Measurements from ENCODE around the gene TTC3.
"Not testable (repeated sequence)": the region's sequence is repeated elsewhere in the genome, so short reads cannot be mapped to it uniquely, and the experiment has no call there.

Gene TTC3

DNA sequence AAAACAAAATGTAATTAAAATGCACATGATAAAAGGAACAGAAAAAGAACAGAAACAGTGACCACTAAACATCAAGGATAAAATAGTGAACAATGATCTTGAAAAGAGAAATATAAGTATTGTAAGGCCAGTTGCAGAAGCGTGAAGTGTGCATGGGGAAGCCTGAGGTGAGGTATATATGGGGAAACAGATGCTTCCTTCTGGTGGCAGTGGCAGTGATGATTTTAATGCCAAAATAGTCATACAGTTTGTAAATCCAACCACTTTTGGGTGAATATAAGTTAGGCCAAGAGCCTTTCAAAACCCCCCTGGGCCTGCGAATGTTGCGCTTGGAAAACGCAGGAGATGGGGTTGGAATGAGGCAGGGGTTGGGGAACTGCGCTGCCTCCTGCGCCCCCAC is 27.3 kb downstream of the TTC3 start:
- DNase-seq (ENCODE audit: low read depth), result no peak

DNA sequence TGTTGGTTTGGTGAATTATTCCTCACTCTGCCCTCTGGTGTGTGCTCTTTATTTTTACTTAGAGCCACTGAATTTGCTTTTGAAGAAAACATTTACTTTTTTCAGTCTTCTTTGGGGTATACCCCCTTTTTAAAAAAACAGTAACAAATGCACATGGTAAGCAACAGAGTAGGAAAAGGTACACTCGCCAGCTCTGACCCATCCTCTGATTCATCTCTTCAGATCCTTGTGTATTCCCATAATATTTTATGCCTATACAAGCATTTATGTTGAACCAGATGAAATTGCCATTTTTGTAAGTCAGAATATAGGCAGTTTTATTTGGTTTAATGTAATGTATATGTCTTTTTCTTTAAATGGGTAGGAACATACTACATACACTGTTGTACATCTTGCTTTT is 28.3 kb downstream of the TTC3 start:
- DNase-seq (ENCODE audit: low read depth), result no peak

DNA sequence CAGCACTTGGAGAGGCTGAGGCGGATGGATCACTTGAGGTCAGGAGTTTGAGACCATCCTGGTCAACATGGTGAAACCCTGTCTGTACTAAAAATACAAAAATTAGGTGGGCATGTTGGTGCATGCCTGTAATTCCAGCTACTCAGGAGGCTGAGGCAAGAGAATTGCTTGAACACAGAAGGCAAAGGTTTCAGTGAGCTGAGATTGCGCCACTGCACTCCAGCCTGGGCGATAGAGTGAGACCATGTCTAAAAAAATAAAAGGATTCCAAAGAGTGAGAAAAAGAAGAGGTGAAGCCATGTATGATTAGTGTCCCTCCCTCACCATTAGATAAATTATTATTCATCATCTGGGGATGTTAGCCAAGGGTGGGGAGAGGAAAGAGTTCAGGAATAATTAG is 29.7 kb downstream of the TTC3 start:
- not testable (repeated sequence) for DNase-seq (ENCODE audit: low read depth)

DNA sequence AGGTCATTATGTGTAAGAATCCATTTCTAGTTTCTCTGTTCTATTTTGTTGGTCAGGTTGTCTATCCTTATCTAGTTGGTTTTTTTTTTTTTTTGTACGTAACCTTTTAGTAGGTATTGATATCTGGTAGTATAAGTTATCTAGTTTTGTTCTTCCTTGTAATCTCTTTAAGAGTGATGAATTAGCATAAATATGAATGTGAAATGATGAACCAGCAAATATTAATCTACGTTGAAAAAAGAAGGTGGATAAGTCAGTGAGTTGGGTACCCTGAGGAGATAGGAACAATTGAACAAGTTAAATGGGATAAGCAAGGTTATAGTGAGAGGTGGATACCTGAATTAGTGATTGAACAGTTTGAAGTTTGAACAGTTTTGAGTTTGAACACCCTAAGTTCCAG is 33.9 kb downstream of the TTC3 start:
- DNase-seq (ENCODE audit: low read depth), result no peak

DNA sequence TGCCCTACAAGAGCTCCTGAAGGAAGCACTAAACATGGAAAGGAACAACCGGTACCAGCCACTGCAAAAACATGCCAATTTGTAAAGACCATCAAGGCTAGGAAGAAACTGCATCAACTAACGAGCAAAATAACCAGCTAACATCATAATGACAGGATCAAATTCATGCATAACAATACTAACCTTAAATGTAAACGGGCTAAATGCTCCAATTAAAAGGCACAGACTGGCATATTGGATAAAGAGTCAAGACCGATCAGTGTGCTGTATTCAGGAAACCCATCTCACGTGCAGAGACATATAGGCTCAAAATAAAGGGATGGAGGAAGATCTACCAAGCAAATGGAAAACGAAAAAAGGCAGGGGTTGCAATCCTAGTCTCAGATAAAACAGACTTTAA is 38.0 kb downstream of the TTC3 start:
- DNase-seq (ENCODE audit: low read depth), result not testable (repeated sequence)

DNA sequence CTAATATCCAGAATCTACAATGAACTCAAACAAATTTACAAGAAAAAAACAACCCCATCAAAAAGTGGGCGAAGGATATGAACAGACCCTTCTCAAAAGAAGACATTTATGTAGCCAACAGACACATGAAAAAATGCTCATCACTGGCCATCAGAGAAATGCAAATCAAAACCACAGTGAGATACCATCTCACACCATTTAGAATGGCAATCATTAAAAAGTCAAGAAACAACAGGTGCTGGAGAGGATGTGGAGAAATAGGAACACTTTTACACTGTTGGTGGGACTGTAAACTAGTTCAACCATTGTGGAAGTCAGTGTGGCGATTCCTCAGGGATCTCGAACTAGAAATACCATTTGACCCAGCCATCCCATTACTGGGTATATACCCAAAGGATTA is 41.2 kb downstream of the TTC3 start:
- DNase-seq (ENCODE audit: low read depth), result not testable (repeated sequence)

DNA sequence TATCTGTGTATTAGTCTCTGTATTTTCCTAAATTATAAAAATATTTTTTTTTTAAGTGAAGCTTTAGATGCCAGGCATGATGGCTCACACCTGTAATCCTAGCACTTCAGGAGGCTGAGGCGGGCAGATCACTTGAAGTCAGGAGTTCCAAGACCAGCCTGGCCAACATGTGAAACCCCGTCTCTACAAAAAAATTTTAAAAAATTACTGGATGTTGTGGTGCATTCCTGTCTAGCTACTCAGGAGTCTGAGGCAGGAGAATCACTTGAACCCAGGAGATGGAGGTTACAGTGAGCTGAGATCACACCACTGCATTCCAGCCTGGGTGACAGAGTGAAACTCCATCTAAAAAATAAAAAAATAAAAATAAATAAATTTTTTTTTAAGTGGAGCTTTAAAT is 43.4 kb downstream of the TTC3 start:
- DNase-seq (ENCODE audit: low read depth), result not testable (repeated sequence)

DNA sequence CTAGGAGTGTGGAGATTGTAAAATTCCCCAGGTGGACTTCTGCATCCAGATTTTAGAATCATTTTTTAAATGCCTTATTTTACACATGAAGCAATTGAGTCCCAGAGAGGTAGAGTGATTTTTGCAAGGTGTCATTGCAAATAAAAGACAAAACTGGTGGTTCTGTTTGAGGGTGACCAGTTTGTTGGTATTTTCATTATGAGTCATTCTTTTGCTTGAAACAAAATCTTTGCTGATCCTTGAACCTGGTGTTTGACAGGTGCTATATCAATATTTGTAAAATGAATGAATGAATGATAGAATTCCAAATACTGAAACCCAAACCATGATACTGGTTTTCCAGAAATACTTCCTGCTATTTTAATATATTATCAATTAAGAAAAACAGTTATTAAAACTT is 44.1 kb downstream of the TTC3 start:
- DNase-seq (ENCODE audit: low read depth), result no peak

DNA sequence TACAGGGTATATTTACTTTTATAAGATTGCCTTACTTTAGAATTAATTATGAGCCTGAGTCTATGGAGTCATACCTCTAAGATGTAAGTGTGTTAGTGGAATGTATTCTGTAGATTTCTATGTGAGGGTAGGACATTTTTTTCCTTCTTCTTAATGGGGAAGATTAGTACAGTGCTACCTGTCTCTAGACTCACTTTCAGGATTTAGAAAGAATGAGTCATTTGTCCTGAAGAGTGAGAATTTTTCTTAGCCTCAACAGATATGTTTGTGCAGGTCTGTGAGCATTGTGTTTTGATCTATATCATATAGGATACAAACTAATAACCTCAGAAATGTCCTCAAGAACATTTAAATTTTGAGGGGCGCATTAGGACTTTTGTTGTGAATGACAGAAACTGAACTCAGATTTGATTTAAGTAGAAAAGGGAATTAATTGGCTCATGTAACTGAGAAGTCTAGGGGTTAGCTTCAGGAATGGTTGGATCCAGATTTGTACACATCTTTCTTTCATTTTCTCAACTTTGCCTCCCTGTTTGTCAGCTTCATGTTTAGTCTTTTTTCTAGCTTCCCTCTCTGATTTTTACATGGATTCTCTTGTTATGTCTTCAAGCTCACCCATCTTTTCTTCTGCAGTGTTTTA is 45.3 kb downstream of the TTC3 start:
- DNase-seq (ENCODE audit: low read depth), result no peak

DNA sequence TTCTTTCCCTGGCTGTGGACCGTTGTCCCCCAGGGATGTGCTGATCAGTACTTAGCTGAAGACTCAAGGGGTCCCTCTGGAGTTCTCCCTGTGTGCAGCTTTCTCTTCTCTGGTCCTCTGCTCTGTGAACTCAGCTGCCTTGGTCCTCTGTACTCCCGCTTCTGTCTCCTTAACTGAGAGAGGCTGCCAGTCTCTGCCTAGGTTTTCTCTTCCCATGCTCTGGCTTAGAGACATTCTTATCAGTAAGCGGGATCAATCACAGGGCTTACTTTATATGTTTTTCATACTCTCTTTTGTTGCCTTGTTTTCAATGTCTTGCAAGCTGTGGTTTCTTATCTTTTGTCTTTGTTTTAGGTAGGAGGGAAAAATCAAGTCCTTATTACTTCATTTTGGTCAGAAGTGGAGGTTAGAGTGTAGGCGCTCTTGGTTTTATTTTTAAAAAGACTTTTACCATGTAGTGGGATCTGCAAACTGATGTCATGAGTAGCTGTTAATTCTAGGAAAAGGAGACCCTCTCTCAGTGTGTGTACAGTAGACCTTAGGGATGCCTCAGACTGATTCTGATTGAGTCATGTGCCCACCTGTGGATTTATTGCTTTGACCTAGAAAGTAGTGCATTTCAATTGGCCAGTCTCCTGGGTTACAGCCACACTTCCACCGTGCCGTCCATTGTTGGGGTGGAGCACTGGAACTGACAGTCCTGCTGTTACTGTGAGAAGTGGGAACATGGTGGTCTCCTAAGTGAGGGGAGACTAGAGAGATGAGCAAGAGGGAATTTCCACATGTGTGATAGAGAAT is 46.6 kb downstream of the TTC3 start:
- DNase-seq (ENCODE audit: low read depth), result no peak

DNA sequence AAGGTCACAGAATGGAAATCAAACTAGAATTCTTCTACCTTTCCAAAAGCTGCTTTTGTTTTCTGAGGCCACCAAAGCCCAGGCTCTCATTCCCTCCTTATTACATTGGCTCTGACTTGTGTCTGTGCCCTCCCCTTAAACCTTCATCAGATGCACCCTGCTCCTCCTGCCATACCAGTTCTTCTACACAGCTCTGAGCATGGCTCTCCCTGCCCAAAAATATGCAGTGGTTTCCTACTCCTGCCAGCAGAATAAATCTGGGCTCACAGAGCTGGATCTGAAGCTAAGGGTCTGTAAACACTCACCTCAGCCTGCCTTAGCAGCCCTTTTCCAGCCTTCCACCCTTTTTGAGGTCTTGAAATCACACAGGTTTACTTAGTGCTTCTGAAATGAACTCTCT is 55.0 kb downstream of the TTC3 start:
- no peak for DNase-seq (ENCODE audit: low read depth)

DNA sequence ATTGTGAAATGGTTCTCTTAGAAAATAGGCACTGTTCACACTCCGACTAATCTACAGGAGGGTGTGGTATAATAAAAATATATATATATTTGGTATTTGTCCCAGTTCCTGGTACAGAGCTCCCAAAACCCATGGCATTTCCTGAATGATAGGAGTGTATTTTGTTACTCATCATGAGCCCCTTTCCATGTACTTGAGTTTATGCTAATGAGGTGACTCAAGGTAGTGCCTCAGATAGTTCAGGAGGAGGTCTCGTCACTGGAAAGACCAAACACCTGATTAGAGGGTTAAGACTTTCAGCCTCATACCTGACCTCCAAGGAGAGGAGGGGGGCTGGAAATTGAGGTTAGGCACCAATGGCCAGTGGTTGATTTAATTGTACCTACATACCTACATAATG is 57.9 kb downstream of the TTC3 start:
- DNase-seq (ENCODE audit: low read depth), result no peak

DNA sequence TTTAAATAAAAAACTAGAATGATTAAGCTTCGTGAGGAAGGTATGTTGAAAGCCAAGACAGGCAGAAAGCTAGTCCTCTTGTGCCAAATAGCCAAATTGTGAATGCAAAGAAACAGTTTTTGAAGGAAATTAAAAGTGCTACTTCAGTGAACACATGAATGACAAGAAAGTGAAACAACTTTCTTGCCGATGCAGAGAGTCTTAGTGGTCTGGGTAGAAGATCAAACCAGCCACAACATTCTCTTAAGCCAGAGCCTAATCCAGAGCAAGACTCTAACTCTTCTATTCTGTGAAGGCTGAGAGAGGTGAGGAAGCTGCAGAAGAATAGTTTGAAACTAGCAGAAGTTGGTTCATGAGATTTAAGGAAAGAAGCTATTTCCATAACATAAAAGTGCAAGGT is 63.2 kb downstream of the TTC3 start:
- DNase-seq (ENCODE audit: low read depth), result no peak

DNA sequence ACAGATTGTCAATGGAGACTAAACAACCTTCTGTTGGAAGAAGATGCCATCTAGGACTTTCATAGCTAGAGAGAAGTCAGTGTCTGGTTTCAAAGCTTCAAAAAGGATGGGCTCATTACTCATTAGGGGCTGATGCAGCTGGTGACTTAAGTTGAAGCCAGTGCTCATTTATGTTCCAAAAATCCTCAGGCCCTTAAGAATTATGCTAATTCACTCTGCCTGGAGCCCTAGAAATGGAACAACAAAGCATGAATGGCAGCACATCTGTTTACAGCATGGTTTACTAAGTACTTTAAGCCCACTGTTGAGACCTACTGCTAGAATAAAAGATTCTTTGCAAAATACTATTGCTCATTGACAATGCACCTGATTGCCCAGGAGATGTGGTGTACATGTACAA is 63.7 kb downstream of the TTC3 start:
- no peak for DNase-seq (ENCODE audit: low read depth)

DNA sequence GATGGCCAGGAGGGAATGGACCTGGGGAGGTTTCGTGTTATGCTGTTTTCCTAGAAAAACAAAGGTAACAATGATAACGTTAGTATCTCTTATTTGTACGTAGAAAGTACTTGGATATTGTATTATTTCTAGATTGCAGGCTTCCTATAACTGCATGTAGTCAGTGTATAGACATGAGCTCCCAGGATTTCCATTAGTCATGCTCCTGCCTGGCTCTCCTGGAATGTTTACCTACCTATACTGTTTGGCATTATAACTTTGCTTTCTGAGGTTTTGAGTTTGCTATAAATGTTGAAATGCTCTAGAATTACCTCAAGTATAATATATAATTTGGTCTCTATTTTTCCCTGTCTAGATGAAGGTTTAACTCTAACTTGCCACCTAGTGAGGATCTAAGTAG is 66.1 kb downstream of the TTC3 start:
- no peak for DNase-seq (ENCODE audit: low read depth)

DNA sequence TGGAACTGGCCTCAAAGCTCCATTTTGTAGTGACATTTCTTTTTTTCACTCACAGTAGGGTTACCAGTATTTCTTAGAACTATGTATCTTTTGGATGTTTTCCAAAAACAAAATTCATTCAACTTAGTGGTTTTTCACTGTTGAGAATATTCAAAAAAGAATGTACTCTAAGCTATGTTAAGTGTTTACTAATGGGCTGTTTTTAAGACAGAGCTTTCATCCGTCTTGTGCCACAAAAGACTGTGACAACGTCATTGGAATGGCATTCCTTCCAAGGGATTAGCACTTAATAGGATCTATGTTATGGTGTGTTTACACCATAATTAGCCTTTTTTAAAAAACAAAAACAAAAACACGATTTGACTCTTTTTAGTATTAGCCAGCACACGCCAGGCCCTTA is 66.8 kb downstream of the TTC3 start:
- DNase-seq (ENCODE audit: low read depth), result no peak

DNA sequence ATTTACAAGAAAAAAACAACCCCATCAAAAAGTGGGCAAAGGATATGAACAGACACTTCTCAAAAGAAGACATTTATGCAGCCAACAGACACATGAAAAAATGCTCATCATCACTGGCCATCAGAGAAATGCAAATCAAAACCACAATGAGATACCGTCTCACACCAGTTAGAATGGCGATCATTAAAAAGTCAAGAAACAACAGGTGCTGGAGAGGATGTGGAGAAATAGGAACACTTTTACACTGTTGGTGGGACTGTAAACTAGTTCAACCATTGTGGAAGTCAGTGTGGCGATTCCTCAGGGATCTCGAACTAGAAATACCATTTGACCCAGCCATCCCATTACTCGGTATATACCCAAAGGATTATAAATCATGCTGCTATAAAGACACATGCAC is 70.3 kb downstream of the TTC3 start:
- DNase-seq (ENCODE audit: low read depth), result not testable (repeated sequence)

DNA sequence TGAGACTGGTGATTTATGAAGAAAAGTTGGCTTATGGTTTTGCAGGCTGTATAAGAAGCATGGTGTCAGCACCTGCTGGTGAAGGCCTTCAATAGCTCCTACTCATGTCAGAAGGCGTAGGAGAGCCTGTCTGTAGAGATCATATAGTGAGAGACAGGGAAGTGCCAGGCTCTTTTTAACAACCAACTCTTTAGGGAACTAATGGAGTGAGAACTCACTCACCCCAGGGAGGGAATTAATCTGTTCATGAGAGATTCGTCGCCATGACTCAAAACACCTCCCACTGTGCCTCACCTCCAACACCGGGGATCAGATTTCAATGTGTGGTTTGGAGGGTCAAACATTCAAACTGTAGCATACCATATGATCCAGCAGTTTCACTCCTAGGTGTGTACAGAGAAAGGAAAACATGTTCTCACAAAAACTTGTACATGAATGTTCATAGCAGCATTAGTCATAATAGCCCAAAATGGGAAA is 72.6 kb downstream of the TTC3 start:
- DNase-seq (ENCODE audit: low read depth), result no peak

DNA sequence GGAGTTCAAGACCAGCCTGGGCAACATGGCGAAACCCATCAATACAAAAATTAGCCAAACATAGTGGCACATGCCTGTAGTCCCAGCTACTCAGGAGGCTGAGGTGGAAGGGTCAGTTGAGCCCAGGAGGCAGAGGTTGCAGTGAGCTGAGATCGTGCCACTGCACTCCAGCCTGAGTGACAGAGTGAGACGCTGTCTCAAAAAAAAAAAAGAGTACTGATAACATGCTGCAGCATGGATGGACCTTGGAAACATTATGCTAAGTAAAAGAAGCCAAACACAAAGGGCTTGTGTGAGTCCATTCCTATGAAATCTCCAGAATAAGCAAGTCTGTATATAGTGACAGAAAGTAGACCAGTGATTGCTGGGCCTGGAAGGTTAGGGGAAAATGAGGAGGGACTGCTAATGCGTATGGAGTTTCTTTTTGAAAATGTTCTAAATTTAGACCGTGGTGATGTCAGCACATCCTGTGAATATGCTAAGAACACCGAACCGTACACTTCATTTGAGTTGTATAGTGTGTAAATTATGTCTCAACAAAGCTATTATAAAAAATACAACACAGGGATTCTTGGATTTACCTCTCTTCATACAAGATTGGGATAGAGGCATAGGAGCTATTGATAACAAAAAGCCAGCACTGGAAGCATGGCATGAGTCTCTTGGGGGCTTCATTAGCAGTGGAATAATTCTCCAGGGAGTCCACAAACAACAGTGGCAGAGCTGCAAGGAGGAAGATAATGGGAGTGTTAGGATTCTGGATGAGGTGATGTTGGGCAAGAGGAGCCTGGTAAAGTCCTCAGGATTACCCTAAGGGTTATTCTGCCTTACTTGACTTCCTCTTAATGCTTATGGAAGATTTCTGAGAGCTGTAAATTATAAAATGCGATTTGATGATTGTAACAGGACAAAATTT is 73.5 kb downstream of the TTC3 start:
- no peak for DNase-seq (ENCODE audit: low read depth)

DNA sequence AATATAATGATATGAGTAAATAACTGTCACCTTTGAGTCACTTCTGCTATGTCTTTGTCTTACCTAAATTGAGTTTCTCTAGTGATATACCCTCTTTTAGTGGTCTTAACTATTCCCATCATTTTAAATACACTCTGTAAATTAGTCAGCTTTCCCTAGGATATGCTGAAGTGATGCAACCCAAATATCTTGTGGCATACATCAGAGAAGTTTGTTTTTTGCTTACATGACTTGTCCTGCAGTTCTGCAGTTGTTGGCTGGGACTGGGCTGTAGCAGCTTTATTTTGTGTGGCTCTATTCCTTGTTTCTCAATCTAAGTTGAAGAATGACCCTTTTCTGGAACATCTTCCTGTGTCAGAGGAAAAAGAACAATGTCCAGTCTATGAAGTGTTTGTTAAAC is 76.4 kb downstream of the TTC3 start:
- DNase-seq (ENCODE audit: low read depth), result no peak

DNA sequence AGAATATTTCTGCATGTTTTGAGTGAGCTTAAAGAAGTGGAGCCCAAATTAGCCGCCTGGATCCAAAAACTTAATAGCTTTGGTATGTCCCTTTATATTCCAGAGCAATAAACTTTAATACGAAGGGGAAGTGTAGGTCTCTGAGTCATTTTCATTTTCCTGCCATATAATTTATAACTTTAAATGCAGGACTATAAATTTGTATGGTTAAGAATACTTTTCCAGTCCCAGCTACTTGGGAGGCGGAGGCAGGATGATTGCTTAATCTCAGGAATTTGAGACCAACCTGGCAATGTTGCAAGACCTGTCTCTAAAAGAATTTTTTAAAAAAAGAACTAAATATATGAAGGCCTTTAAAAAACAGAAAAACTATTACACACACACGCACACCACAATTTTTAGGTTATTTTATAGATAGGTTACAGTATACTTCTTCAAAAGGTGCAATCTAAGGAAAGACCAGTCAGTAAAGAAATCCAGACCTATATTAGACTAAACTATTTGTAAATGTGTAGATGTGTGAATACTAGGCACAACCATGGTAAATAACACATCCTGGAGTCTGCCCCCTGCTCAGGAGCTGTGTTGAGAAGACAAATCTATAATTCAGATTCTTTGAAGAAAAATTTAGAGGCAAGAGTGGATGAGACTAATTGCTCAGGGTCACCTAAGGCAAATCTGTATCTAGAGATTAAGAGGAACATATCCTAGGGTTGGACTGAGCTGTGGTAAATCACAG is 80.3 kb downstream of the TTC3 start:
- DNase-seq (ENCODE audit: low read depth), result no peak

DNA sequence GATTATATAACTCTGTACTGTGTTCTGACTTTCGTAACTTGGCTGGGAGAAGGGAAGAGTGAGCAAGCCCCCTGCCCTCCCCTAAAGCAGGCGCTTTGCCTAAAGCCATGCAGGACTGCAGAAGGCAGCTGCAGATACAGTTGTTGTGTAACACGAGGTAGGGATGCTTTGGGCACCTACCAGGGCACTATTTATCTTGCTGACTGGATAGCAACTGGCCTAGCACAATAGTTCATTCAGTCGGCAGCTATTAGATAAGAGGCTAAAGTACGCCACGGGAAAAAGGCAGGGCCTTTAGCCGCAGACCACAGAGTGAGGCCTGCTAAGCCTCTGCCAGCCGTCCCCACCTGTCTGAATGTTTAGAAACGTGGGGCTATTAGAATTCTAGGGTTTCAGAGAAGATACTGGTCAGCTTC is 80.9 kb downstream of the TTC3 start:
- no peak for DNase-seq (ENCODE audit: low read depth)

Measured in stimulated activated CD8-positive, alpha-beta memory T cell treated with anti-CD3 and anti-CD28 coated beads, Interleukin-4, amount 100 ng/mL, for 24 hours (primary cell).